ENCODE measurements around the gene MTA3. TPM values are rescaled to one million over a fixed set of nuclear protein-coding genes. Genes with fewer than 3 reads are reported as not detected.

The MTA3 gene
- total RNA-seq, 1 donor = 13.4 TPM

DNA sequence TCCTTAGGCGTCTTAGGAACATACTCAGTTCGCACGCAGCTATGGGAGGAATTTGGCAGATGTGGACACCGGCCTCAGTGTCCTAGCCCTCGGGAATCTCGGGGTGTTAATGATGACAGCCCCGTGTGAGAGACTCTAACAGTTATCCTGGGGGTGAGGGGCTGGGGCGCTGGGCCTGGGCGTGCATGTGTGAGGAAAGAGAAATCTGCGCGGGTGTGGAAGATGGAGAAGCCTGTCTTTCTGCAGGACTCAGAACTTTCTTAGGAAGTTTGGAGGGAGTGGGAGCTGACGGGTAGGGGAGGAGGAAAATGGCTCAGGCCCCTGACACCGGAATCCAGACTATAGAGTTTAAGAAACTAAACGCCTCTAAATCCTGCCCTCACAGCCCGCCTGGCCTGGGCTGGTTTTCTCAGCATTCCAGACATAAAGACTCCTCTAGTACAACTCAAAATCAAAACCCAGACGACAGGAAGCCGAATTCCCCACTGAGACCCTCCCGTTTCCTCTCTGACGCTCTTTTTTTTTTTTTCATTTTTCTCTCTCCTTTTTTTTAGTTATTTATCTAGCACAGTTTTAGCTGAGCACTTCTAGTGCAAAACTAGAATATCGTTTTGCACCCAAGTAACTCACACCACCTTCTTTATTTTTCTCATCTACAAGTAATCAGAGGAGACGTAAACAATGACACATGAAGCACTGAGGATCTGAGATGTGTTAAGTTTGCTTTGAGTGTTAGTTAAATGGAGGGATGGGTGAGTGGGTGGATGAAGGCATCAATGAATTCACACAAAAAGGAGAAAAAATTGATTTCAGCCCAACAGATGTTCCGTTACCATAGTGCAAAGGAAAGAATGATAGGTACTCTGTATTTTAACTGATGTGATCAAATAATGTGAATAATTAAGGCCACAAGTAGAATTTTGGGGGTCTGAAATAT lies 225.2 kb downstream of the MTA3 start:
- Histone ChIP-seq H3K4me3 (ENCODE audit: low read length) (peak overlapping the region; percentile 65), H3K9me3 (ENCODE audit: low read depth, low read length) (no peaks in the 10 kb centered on the region), H3K4me1 (ENCODE audit: insufficient read depth, low read length) (peaks cover 31% of the 10 kb centered on the region), H3K27me3 (ENCODE audit: insufficient read depth, low read length) (no peaks in the 10 kb centered on the region)

DNA sequence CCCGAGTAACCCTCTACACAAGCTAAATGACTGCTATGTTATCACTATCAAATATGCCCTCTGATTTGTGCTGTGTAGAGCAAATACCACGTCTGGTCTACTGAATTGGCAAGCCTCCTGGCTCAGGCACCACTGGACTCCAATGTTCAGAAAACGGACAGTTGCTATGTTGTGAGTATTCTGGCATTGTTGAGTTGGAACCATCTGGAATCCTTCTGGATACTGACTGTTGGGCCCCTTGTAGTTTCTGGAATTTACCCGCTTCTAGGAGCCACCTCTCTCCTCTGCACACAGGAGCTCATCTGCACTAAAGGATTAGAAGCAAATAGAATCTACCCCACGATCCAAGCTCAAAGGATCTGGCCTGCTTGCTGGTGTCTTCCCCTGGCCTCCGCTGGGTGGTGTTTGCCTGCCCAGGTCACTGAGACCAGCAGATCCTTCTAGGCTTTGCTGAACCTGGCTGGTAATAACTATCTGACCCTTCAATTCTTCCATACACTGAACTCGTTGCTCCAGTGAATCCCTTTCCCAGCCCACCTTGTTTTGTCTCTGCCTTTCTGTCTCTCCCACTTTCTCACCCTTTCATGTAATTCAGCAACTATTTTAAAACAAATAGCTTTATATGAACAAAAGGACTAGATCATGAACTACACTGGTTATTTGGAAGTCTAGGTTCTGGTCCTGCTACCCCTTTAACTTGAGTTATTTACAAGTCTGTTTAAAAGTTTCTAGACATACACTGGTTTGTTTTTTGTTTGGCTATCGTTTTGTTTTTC lies 226.0 kb downstream of the MTA3 start:
- Histone ChIP-seq H3K27me3 (ENCODE audit: insufficient read depth, low read length) (no peaks in the 10 kb centered on the region), H3K4me1 (ENCODE audit: insufficient read depth, low read length) (peaks cover 31% of the 10 kb centered on the region), H3K4me3 (ENCODE audit: low read length) (no peak overlapping the region), H3K9me3 (ENCODE audit: low read depth, low read length) (no peaks in the 10 kb centered on the region)

DNA sequence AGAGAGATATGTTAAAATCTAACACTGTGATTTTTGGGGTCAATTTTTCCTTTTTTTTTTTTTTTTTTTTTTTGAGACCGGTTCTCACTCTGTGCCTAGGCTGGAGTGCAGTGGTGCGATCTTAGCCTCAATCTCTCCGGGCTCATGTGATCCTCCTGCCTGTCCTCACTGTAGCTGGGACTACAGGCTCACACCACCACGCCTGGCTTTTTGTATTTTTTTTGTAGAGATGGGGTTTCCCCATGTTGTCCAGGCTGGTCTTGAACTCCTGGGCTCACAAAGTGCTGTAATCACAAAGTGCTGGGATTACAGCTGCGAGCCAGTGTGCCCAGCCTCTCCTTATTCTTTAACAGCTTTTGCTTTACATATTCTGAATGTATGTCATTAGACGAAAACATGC lies 226.8 kb downstream of the MTA3 start:
- H3K4me1 ChIP-seq (ENCODE audit: insufficient read depth, low read length) = peaks cover 36% of the 10 kb centered on the region
- H3K27me3 ChIP-seq (ENCODE audit: insufficient read depth, low read length) = no peaks in the 10 kb centered on the region
- no peak overlapping the region for H3K4me3 ChIP-seq (ENCODE audit: low read length)
- H3K9me3 ChIP-seq (ENCODE audit: low read depth, low read length) = no peaks in the 10 kb centered on the region

DNA sequence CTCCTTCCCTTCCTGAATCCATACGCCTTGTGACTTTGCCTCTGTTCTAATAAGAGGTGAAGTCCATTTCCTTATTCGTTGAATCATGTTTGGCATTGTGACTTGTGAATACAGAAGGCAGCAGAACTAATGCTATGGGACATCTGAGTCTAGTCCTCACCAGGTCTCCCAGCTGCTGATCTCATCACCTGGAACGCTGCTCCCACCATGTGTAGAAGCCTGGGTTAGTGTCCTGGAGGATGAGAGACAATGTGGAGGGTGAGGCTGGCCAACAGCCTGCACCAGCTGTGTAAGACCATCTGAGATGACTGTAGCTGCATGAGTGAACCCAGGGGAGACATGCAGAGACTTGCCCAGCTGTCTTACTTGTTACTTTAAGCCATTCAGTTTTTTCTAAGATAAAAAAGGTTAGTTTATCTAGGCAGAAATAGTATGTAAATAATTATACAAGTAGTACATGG lies 227.4 kb downstream of the MTA3 start:
- H3K4me3 ChIP-seq (ENCODE audit: low read length) = no peak overlapping the region
- peaks cover 40% of the 10 kb centered on the region for H3K4me1 ChIP-seq (ENCODE audit: insufficient read depth, low read length)
- no peaks in the 10 kb centered on the region for H3K9me3 ChIP-seq (ENCODE audit: low read depth, low read length)
- H3K27me3 ChIP-seq (ENCODE audit: insufficient read depth, low read length) = no peaks in the 10 kb centered on the region

DNA sequence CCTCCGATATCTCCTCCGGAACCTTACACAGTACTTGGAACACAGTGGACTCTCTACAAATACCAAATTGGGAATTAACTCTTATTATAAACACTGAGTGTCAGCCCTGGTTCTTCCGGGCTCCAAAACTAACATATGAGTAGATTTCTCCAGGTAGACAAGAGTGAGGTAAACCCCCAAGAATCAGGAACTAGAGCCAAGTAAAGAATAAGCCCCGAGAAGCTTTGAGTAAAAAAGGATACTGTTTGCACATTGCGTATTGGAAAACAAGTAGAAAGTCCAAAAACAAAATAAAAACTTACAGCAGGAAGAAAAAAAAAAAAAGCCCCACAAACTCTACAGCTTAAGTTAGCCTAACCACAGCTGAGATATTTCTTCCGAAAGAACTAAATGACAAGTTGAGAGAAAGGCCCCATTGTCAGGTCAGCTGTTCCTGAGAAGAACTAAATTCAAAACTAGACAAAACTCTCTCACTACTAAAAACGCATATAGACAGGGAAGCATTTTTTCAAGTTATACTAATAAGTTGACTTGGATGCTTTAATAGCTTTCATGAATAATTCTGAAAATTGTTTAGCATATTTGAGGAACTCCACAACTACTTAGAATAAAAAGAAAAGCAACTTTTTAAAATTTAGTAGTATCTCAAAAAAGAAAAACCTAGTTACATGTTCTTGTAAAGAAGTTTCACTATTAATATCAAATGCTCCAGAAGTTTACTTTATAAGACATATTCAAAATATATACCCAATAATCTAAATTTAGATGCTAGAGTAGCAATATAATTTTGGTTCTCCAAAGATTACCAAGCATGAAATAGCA lies 228.2 kb downstream of the MTA3 start:
- no peaks in the 10 kb centered on the region for H3K9me3 ChIP-seq (ENCODE audit: low read depth, low read length)
- H3K4me3 ChIP-seq (ENCODE audit: low read length) = no peak overlapping the region
- H3K27me3 ChIP-seq (ENCODE audit: insufficient read depth, low read length) = no peaks in the 10 kb centered on the region
- peaks cover 42% of the 10 kb centered on the region for H3K4me1 ChIP-seq (ENCODE audit: insufficient read depth, low read length)

DNA sequence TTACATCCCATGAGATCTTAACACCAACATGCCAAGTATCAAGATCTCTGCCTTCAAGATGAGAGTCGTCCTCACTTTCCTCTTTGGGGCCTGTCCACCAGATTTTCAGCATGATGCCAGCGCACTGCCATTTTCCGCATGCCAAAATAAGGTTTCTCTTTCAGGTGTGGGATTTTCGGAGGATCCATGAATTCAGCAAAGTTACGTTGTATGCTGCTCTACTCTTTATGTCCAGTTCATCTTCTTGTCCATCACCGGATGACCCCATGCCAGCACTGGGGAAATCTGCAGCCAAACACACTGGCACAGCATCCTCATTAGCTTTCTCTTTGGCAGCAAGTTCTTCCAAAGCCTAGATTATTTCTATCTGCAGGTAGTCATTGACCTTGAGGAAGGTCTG lies 228.8 kb downstream of the MTA3 start:
- Histone ChIP-seq H3K4me1 (ENCODE audit: insufficient read depth, low read length) (peaks cover 38% of the 10 kb centered on the region), H3K4me3 (ENCODE audit: low read length) (no peak overlapping the region), H3K9me3 (ENCODE audit: low read depth, low read length) (no peaks in the 10 kb centered on the region), H3K27me3 (ENCODE audit: insufficient read depth, low read length) (no peaks in the 10 kb centered on the region)

DNA sequence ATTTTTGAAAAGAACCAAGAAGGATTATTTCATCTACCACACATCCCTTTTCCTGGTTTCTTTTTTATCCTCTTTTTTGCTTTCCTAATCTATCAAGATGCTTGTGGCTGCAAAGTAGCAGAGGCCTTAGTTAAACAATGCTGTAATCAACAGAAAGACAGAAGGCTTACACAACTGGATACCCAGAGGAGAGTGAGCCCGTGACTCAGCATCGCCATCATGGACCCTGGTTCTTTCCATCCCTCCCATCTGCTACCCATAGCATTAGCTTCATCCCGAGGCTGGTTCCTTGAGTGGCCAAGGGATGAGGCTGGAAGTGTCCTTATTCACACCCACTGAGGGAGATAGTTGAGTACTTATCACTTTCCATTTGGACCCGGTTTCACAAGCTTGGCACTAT lies 231.4 kb downstream of the MTA3 start:
- peaks cover 33% of the 10 kb centered on the region for H3K4me1 ChIP-seq (ENCODE audit: insufficient read depth, low read length)
- no peaks in the 10 kb centered on the region for H3K9me3 ChIP-seq (ENCODE audit: low read depth, low read length)
- no peak overlapping the region for H3K4me3 ChIP-seq (ENCODE audit: low read length)
- no peaks in the 10 kb centered on the region for H3K27me3 ChIP-seq (ENCODE audit: insufficient read depth, low read length)

DNA sequence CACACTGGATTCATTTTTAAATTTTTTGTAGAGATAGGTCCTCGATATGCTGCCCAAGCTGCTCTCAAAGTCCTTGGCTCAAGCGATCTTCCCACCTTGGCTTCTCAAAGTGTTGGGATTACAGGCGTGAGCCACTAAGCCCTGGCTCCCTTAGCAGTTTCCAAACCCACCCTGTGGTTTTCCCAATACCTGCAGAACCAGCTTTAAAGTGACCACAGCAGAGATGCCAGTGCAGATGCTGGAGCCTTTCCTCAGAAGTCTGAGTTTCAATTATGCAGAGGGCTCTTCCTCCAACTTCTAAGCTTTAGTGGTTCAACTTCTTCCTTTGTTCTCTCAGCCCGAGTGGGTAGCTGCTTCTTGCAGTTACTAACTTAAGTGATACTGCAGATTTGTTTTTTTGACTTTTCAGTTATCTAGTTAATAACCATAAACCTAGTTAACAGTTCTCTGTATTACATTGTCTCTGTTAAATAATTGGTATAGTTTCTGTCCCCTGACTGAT lies 232.1 kb downstream of the MTA3 start:
- Histone ChIP-seq H3K27me3 (ENCODE audit: insufficient read depth, low read length) (no peaks in the 10 kb centered on the region), H3K4me1 (ENCODE audit: insufficient read depth, low read length) (peaks cover 37% of the 10 kb centered on the region), H3K4me3 (ENCODE audit: low read length) (no peak overlapping the region), H3K9me3 (ENCODE audit: low read depth, low read length) (no peaks in the 10 kb centered on the region)

DNA sequence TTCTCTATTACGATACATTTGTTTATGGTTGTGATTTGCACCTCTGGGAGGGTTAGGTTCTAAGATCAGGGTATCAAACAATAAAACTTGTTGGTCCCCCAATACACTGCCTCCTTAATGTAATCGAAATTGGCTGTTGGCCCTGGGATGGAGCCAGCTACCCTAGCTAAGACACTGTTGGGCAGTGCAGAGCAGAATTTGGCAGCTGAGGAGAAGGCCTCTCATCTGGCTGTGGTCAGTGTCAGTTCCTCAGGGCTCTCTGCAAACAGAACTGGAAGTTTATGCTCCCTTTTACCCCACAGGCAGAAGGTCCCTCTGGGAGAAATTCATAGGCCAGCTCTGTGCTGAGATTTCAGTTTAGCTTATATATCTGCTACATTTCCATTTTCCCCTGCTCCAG lies 232.5 kb downstream of the MTA3 start:
- no peak overlapping the region for H3K4me3 ChIP-seq (ENCODE audit: low read length)
- peaks cover 36% of the 10 kb centered on the region for H3K4me1 ChIP-seq (ENCODE audit: insufficient read depth, low read length)
- no peaks in the 10 kb centered on the region for H3K9me3 ChIP-seq (ENCODE audit: low read depth, low read length)
- H3K27me3 ChIP-seq (ENCODE audit: insufficient read depth, low read length) = no peaks in the 10 kb centered on the region

DNA sequence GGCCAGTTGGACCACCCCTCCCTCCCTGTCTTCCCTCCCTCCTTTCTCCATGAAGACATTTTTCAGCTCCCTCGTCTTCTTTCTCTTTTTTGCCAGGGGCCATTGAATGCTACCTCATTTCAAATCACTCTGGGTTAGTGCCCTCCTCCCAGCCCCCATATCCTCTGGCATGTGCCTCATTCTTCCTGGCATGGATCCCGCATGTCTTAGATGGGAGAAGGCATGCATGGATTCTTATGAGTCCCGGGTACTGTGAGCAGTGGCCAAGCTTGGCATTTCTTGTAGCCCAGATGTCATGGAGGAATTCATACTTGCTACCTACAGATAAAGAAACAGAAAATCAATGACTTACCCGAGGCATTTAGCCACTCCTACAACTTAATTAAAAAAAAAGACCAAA lies 232.9 kb downstream of the MTA3 start:
- H3K4me3 ChIP-seq (ENCODE audit: low read length) = no peak overlapping the region
- H3K9me3 ChIP-seq (ENCODE audit: low read depth, low read length) = no peaks in the 10 kb centered on the region
- peaks cover 36% of the 10 kb centered on the region for H3K4me1 ChIP-seq (ENCODE audit: insufficient read depth, low read length)
- H3K27me3 ChIP-seq (ENCODE audit: insufficient read depth, low read length) = no peaks in the 10 kb centered on the region

DNA sequence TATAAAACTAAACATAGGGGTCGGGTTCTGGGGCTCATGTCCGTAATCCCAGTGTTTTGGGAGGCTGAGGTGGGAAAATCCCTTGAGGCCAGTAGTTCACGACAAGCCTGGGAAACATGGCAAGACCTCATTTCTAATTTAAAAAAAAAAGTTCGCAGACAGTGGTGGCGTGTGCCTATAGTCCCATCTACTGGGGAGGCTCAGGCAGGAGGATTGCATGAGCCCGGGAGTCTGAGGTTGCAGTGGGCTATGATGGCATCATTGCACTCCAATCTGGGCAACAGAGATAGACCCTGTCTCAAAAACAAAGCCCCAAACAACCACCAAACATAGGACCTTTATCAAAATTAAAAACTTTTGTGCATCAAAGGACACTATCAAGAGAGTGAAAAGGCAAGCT lies 233.7 kb downstream of the MTA3 start:
- Histone ChIP-seq H3K27me3 (ENCODE audit: insufficient read depth, low read length) (no peaks in the 10 kb centered on the region), H3K4me1 (ENCODE audit: insufficient read depth, low read length) (peaks cover 36% of the 10 kb centered on the region), H3K9me3 (ENCODE audit: low read depth, low read length) (no peaks in the 10 kb centered on the region), H3K4me3 (ENCODE audit: low read length) (no peak overlapping the region)

DNA sequence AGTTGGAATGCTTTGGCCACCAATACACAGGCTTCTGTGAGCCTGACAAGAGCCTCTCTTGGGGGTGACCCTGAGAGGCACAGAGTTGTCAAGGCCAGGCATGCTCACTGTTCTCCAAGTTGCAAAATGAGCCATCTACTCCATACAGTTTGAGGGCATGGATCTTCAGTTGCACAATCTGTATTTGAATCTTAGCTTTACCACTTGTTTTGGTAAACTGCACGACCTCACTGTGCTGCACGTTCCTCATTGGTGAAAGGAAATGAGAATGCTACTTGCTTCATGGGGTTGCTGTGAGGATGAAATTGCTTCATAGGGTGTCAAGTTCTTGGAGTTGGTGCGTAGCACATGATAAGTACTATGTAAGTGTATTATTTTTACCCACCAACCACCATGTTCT lies 235.9 kb downstream of the MTA3 start:
- Histone ChIP-seq H3K9me3 (ENCODE audit: low read depth, low read length) (no peaks in the 10 kb centered on the region), H3K27me3 (ENCODE audit: insufficient read depth, low read length) (no peaks in the 10 kb centered on the region), H3K4me1 (ENCODE audit: insufficient read depth, low read length) (peaks cover 41% of the 10 kb centered on the region), H3K4me3 (ENCODE audit: low read length) (no peak overlapping the region)

DNA sequence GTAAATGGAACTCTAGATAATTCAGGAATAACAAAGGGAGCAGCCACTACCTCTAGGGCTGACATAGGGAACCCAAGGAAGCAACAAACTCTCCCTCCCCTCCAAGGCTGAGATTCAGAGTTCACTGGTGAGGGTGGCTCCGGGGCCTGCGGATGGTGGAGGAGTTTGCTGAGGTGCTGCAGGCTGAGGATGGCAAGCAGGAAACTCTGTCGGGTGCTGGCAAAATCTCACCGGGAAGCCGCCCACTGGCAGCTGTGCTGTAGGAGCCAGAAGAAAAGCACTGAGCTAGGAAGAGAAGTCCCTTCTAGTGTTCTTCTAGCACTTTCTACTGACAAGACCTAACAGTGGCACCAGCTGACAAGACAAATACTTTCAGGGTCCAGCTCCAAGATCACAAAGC lies 236.5 kb downstream of the MTA3 start:
- Histone ChIP-seq H3K9me3 (ENCODE audit: low read depth, low read length) (no peaks in the 10 kb centered on the region), H3K4me3 (ENCODE audit: low read length) (no peak overlapping the region), H3K4me1 (ENCODE audit: insufficient read depth, low read length) (peaks cover 43% of the 10 kb centered on the region), H3K27me3 (ENCODE audit: insufficient read depth, low read length) (no peaks in the 10 kb centered on the region)

Data from mononuclear cell (primary cell).